Nephron (organoid): ENCODE results near the gene PDE6D.

Experiments used
- H3K27ac Mint-ChIP-seq, 3 experiments: 2 replicates each; pipeline ENCODE4 v1.8.0; 2020; ENCODE audit warnings: mixed read lengths in 3 of 3, mild to moderate bottlenecking in 2 of 3, moderate library complexity in 1 of 3
- H3K27me3 Mint-ChIP-seq: 2 replicates; pipeline ENCODE4 v1.8.0; 2021; ENCODE audit warnings: low read depth, mild to moderate bottlenecking, moderate library complexity, mixed read lengths
- H3K36me3 Mint-ChIP-seq: 2 replicates; pipeline ENCODE4 v1.8.0; 2020; ENCODE audit warnings: low read depth, mixed read lengths
- H3K4me1 Mint-ChIP-seq: 2 replicates; pipeline ENCODE4 v1.8.0; 2020; ENCODE audit warnings: mixed read lengths
- H3K4me3 Mint-ChIP-seq, 3 experiments: 2 replicates each; pipeline ENCODE4 v1.8.0; 2020; ENCODE audit warnings: mild to moderate bottlenecking in 3 of 3, mixed read lengths in 3 of 3, moderate library complexity in 2 of 3
- H3K9me3 Mint-ChIP-seq: 2 replicates; pipeline ENCODE4 v1.8.0; 2020; ENCODE audit warnings: mixed read lengths
- CTCF ChIP-seq, 3 experiments: fragments of 200-600 bp; sonication (generic); IDR thresholded peaks; one replicate each; pipeline ENCODE4 v1.5.0; 2021; ENCODE audit warnings: antibody characterized with exemption in 3 of 3; ENCODE audit not compliant: unreplicated experiment in 3 of 3

The PDE6D gene

DNA sequence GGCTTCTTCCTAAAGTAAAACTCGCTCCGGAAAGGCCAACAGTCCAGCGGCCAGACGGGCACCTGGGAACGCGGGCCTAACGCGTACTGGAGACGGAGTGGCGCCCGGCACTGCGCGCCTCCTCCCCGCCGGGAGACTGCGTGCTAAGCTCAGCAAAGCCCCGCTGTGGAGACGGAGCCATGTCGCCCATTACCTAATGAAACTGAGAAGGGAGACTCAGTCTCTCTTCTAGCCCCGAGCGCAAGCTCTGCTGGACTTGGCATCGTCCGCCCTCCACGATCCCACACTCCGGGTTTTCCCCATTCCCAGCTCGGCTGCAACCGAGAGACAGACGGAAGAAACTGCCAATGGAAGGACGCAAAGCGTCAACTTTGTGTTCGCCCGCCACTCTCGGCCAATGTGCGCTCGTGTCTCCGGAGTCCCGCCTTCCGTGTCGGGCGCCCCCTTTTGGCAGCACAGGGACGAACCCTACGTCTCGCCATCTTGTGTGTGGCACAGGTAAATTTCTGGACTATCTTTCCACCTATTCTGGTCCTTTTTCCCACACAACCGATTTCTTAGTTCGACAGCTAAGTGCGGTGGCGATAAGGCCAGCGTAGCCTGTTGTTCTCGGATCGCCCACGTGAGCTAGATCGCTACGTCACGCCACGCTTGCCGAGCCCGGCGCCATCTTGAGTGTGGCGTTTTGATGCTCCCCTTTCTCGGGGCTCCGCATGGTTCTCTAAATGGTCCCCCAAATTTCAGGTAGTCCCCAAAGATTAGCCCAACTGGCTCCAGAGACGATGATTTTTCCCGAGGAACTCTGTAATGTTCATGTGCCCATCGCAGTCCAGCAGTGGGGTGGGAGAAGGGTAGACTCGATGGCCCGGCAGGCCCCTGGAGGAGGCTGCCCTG, 74.1 kb downstream of the PDE6D start:
- TF ChIP-seq CTCF (IDR thresholded peaks at IDR 0.05; ENCODE audit: unreplicated experiment in 3 of 3): peak; percentile 78 to 98 (median 79)
- H3K4me3 Mint-ChIP-seq: peak overlapping the region; percentile 89 to 92 (median 91)
- H3K27me3 Mint-ChIP-seq: no peaks in the 10 kb centered on the region
- peaks cover 14% of the 10 kb centered on the region for H3K36me3 Mint-ChIP-seq
- H3K27ac Mint-ChIP-seq: peak overlapping the region; percentile 100
- peaks cover 3% of the 10 kb centered on the region for H3K9me3 Mint-ChIP-seq
- peaks cover 11% of the 10 kb centered on the region for H3K4me1 Mint-ChIP-seq

GRCh38 chr2:231704017-231704416, 77.1 kb downstream of the PDE6D start:
- TF ChIP-seq CTCF (IDR thresholded peaks at IDR 0.05; ENCODE audit: unreplicated experiment in 3 of 3): no peak
- H3K36me3 Mint-ChIP-seq: peaks cover 4% of the 10 kb centered on the region
- peak overlapping the region; percentile 65 to 76 (median 68) for H3K27ac Mint-ChIP-seq
- no peaks in the 10 kb centered on the region for H3K27me3 Mint-ChIP-seq
- H3K9me3 Mint-ChIP-seq: peaks cover 3% of the 10 kb centered on the region
- no peaks in the 10 kb centered on the region for H3K4me1 Mint-ChIP-seq
- H3K4me3 Mint-ChIP-seq: peak overlapping the region; percentile 67 to 80 (median 71)

DNA sequence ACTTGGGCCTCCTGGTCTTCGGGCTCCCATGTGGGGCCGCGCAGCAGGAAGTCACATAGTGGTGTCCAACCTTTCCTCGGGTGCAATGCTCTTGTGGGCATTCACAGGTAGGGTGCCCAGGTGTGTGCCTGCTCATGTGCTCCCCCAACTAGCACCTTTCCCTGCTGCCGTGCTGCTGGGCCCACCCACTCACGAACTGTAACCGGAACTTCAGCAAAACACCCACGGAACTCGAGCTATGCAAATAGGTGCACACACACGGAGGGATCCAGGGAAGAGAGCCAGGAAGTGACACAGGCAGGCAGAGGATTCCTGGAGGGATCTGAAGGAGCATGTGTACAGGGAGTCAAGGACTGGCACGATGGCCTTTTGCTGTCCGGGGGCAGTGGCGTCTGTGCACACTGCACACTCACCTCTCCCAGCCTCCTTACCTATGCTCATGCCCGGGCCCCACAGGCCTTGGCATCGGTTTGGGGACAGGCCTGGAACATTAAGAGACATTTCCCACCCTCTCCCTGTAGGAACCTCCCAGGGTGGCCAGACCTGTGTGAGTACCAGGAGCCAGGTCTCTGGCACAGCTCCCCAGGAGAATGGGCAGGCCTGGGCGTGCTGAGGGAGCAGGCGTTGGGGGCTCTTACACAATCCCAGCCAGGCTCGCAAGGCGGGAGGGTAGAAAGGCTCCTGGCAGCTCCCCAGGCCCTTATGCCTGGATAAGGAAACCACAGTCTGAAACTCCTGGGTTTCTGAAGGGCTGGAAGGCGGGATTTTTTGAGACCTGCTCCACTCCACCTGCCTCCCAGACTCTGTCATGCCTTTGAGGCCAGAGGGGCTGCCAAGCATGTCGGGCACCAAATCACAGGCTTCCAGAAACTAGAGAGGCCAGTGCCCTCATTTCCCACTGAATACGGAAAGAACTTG, 79.4 kb downstream of the PDE6D start:
- TF ChIP-seq CTCF (IDR thresholded peaks at IDR 0.05; ENCODE audit: unreplicated experiment in 3 of 3): no peak
- H3K36me3 Mint-ChIP-seq: no peaks in the 10 kb centered on the region
- H3K27me3 Mint-ChIP-seq: no peaks in the 10 kb centered on the region

DNA sequence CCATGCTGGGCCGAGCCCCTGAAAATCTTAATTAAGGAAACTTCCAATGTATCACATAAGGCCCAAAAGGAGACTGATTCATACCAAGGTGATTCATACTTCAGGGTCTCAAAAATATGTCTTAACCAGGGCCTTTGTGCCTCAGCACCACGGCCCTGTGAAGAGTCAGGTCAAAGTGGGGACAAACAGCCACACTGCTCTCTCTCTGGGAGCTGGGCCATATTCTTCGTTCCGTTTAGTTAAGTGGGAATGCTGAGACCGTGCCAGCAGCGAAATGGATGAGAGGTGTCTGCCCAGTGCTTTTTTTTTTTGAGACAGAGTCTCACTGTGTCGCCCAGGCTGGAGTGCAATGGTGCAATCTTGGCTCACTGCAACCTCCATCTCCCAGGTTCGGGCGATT, 82.1 kb downstream of the PDE6D start:
- no peak for TF ChIP-seq CTCF (IDR thresholded peaks at IDR 0.05; ENCODE audit: unreplicated experiment in 3 of 3)
- Mint-ChIP-seq H3K27me3 (no peaks in the 10 kb centered on the region), H3K4me1 (peaks cover 5% of the 10 kb centered on the region), H3K4me3 (no peak overlapping the region), H3K27ac (no peak overlapping the region), H3K36me3 (no peaks in the 10 kb centered on the region), H3K9me3 (no peaks in the 10 kb centered on the region)

More for the DNA sequence above, 79.4 kb downstream of the PDE6D start:
- H3K27ac Mint-ChIP-seq: peak overlapping the region; percentile 46 to 53 (median 51)
- peak overlapping the region in 1 of 3 experiments; percentile 32 for H3K4me3 Mint-ChIP-seq
- H3K4me1 Mint-ChIP-seq: no peaks in the 10 kb centered on the region
- no peaks in the 10 kb centered on the region for H3K9me3 Mint-ChIP-seq

- Mint-ChIP-seq H3K36me3 (no peaks in the 10 kb centered on the region), H3K27me3 (no peaks in the 10 kb centered on the region), H3K27ac (peak overlapping the region in 1 of 3 experiments; percentile 45), H3K4me3 (no peak overlapping the region), H3K4me1 (peaks cover 5% of the 10 kb centered on the region), H3K9me3 (no peaks in the 10 kb centered on the region)
- TF ChIP-seq CTCF (IDR thresholded peaks at IDR 0.05; ENCODE audit: unreplicated experiment in 3 of 3): no peak
Observed at GRCh38 chr2:231696004-231696367, 85.1 kb downstream of the PDE6D start.
